GM19395 (cell line): ENCODE measurements around the gene DMBT1.

Experiments
- ATAC-seq: cut with Tn5 transposase; IDR thresholded peaks from one replicate; pipeline ENCODE4 v1.9.1; 2021; ENCODE audit warnings: mild to moderate bottlenecking, moderate library complexity; ENCODE audit not compliant: unreplicated experiment

Gene DMBT1

GRCh38 chr10:122665946-122666345, 105.4 kb downstream of the DMBT1 start:
- ATAC-seq: no peak

GRCh38 chr10:122669045-122669444, 108.5 kb downstream of the DMBT1 start:
- no peak for ATAC-seq

GRCh38 chr10:122669842-122670241, 109.3 kb downstream of the DMBT1 start:
- no peak for ATAC-seq

- no peak for ATAC-seq
Observed at GRCh38 chr10:122671355-122671754, 110.8 kb downstream of the DMBT1 start.

- ATAC-seq: no peak
Observed at GRCh38 chr10:122672655-122673054, 112.1 kb downstream of the DMBT1 start.

GRCh38 chr10:122673269-122673668, 112.7 kb downstream of the DMBT1 start:
- no peak for ATAC-seq

GRCh38 chr10:122673731-122674130, 113.2 kb downstream of the DMBT1 start:
- ATAC-seq: no peak

GRCh38 chr10:122674781-122675180, 114.2 kb downstream of the DMBT1 start:
- no peak for ATAC-seq

GRCh38 chr10:122675278-122675677, 114.7 kb downstream of the DMBT1 start:
- no peak for ATAC-seq

- no peak for ATAC-seq
Observed at GRCh38 chr10:122678266-122678665, 117.7 kb downstream of the DMBT1 start.

- ATAC-seq: no peak
Observed at GRCh38 chr10:122682522-122682921, 122.0 kb downstream of the DMBT1 start.

GRCh38 chr10:122688293-122688989, 127.9 kb downstream of the DMBT1 start:
- ATAC-seq: no peak

GRCh38 chr10:122689146-122689820, 128.7 kb downstream of the DMBT1 start:
- ATAC-seq: no peak

GRCh38 chr10:122692744-122693143, 132.2 kb downstream of the DMBT1 start:
- ATAC-seq: no peak
